ENCODE results near the gene SPRR2F. TPM values are rescaled to one million over a fixed set of nuclear protein-coding genes. Genes with fewer than 3 reads are reported as not detected.
"Not testable (repeated sequence)": the region's sequence is repeated elsewhere in the genome, so short reads cannot be mapped to it uniquely, and the experiment has no call there.

Gene SPRR2F
- total RNA-seq, 1 experiment from 2014 or later = not detected

- H4K20me1 ChIP-seq (ENCODE audit: insufficient read depth); H3K27ac ChIP-seq (ENCODE audit: low read depth, low read length); H3K9ac ChIP-seq (ENCODE audit: low read length); intact Hi-C loops (cut with micrococcal nuclease); H3K4me3 ChIP-seq (replicated peaks in 1 of 2; ENCODE audit: low read depth in 1 of 2, low read length in 2 of 2); H3K9me3 ChIP-seq (ENCODE audit: control insufficient read depth in 1 of 2, insufficient read depth in 1 of 2, low read depth in 1 of 2, low read length in 2 of 2); H3K9me2 ChIP-seq (ENCODE audit: insufficient read depth); H2AFZ ChIP-seq (ENCODE audit: low read depth, low read length, poor library complexity, severe bottlenecking); CTCF ChIA-PET; H3K79me2 ChIP-seq (ENCODE audit: insufficient read depth, low read length); H3K36me3 ChIP-seq (ENCODE audit: control insufficient read depth in 1 of 2, insufficient read depth in 2 of 2, low read length in 2 of 2); H3K27me3 ChIP-seq (ENCODE audit: insufficient read depth, low read length); H3K4me2 ChIP-seq (ENCODE audit: low read length); DNase-seq (ENCODE audit: low read depth, low spot score); BruUV-seq (replicated peaks); H3K4me1 ChIP-seq (ENCODE audit: control insufficient read depth in 1 of 2, insufficient read depth in 2 of 2, low read length in 2 of 2); RAD21 ChIA-PET (ENCODE audit: low non-redundant PET in 1 of 2, low total read pairs in 2 of 2, uncharacterized antibody in 2 of 2, unreplicated experiment in 2 of 2); ATAC-seq; POLR2A ChIA-PET: not testable (repeated sequence)
These were observed 862 bp downstream of the SPRR2F start for GRCh38 chr1:153112454-153112853.

- no peaks in the 10 kb centered on the region for H4K20me1 ChIP-seq (ENCODE audit: insufficient read depth)
- no TSS peak for BruUV-seq (replicated peaks)
- H2AFZ ChIP-seq (ENCODE audit: low read depth, low read length, poor library complexity, severe bottlenecking) = peak overlapping the region; percentile 52
- 0 out of 4 replicates have a peak overlapping the region, but pooled peaks of 1 of the 2 experiments have one; percentile 15 for H3K4me3 ChIP-seq (replicated peaks in 1 of 2; ENCODE audit: low read depth in 1 of 2, low read length in 2 of 2)
- H3K79me2 ChIP-seq (ENCODE audit: insufficient read depth, low read length) = no peaks in the 10 kb centered on the region
- H3K9ac ChIP-seq (ENCODE audit: low read length) = no peak overlapping the region
- RAD21 ChIA-PET (ENCODE audit: low non-redundant PET in 1 of 2, low total read pairs in 2 of 2, uncharacterized antibody in 2 of 2, unreplicated experiment in 2 of 2) = no interaction called here
- no peaks in the 10 kb centered on the region for H3K9me3 ChIP-seq (ENCODE audit: control insufficient read depth in 1 of 2, insufficient read depth in 1 of 2, low read depth in 1 of 2, low read length in 2 of 2)
- H3K36me3 ChIP-seq (ENCODE audit: control insufficient read depth in 1 of 2, insufficient read depth in 2 of 2, low read length in 2 of 2) = no peaks in the 10 kb centered on the region
- H3K27me3 ChIP-seq (ENCODE audit: insufficient read depth, low read length) = no peaks in the 10 kb centered on the region
- peak overlapping the region; percentile 53; the same call in 1 of the 2 replicates for H3K27ac ChIP-seq (ENCODE audit: low read depth, low read length)
- H3K9me2 ChIP-seq (ENCODE audit: insufficient read depth) = no peaks in the 10 kb centered on the region
- H3K4me2 ChIP-seq (ENCODE audit: low read length) = peak overlapping the region; percentile 60
- peak; percentile 81 for DNase-seq (ENCODE audit: low read depth, low spot score)
- TF ChIP-seq POLR2AphosphoS5 (IDR thresholded peaks at IDR 0.05; ENCODE audit: low read depth, low read length) (peak; percentile 21; the same call in 1 of the 2 replicates), YY1 (IDR thresholded peaks at IDR 0.05; ENCODE audit: extremely low read depth, insufficient replicate concordance, low read depth, low read length) (peak; percentile 5), POLR2A (IDR thresholded peaks at IDR 0.05; ENCODE audit: borderline replicate concordance, extremely low read depth, insufficient read depth, insufficient read length) (no peak), EZH2 (IDR thresholded peaks at IDR 0.05) (no peak), SIN3A (IDR thresholded peaks at IDR 0.05; ENCODE audit: low read depth) (0 out of 2 replicates have a peak, but pooled peaks have one; percentile 27), EZH2phosphoT487 (IDR thresholded peaks at IDR 0.05; ENCODE audit: borderline replicate concordance) (no peak), SP1 (IDR thresholded peaks at IDR 0.05; ENCODE audit: low read depth) (peak; percentile 65), CEBPB (IDR thresholded peaks at IDR 0.05; ENCODE audit: low read depth) (peak; percentile 77), JUND (IDR thresholded peaks at IDR 0.05) (peak; percentile 78), MAX (IDR thresholded peaks at IDR 0.05) (peak; percentile 51), CBX3 (IDR thresholded peaks at IDR 0.05; ENCODE audit: low read depth) (peak; percentile 49; the same call in 1 of the 2 replicates), SRF (IDR thresholded peaks at IDR 0.05; ENCODE audit: low read depth) (0 out of 2 replicates have a peak, but pooled peaks have one; percentile 26), ATF3 (IDR thresholded peaks at IDR 0.05) (no peak), RAD21 (IDR thresholded peaks at IDR 0.05; ENCODE audit: low read depth) (no peak), TCF7L2 (IDR thresholded peaks at IDR 0.05; ENCODE audit: borderline replicate concordance, extremely low read depth, insufficient read depth, insufficient read length) (no peak), FOSL1 (IDR thresholded peaks at IDR 0.05; ENCODE audit: low read depth) (peak; percentile 75)
- POLR2A ChIA-PET = no interaction called here
- intact Hi-C loops (cut with micrococcal nuclease) = no loop called here
- CTCF ChIA-PET = no interaction called here
- H3K4me1 ChIP-seq (ENCODE audit: control insufficient read depth in 1 of 2, insufficient read depth in 2 of 2, low read length in 2 of 2) = peaks cover 9 to 20% of the 10 kb centered on the region in 2 experiments; a peak in 3 of 4 replicates
- peak; percentile 91 for ATAC-seq
These were observed 13.1 kb downstream of the SPRR2F start for GRCh38 chr1:153100245-153100644.
